Neutrophil (primary cell): ENCODE measurements around the gene GALNT9.
"Not testable (repeated sequence)": the region's sequence is repeated elsewhere in the genome, so short reads cannot be mapped to it uniquely, and the experiment has no call there.

Experiments used
- H3K27ac ChIP-seq: fragments of 200-600 bp; sonication (generic); 2 replicates; pipeline ENCODE4 v1.5.1; 2016; ENCODE audit warnings: mild to moderate bottlenecking, moderate library complexity
- H3K27me3 ChIP-seq: fragments of 200-600 bp; sonication (generic); 2 replicates; pipeline ENCODE4 v1.6.0; 2016; ENCODE audit warnings: mild to moderate bottlenecking
- H3K36me3 ChIP-seq: fragments of 200-600 bp; sonication (generic); 2 replicates; pipeline ENCODE4 v1.5.1; 2017
- H3K4me1 ChIP-seq, 2 experiments: fragments of 200-600 bp in 1 of 2; sonication (generic) in 1 of 2; 1 replicate in 1 of 2; 2 replicates in 1 of 2; pipeline versions ENCODE4 v1.5.1 to v1.6.1; 2013 to 2016; ENCODE audit warnings: low read depth in 1 of 2, low read length in 1 of 2, mild to moderate bottlenecking in 1 of 2, moderate library complexity in 1 of 2; ENCODE audit not compliant: control insufficient read depth in 1 of 2, insufficient read depth in 1 of 2
- H3K4me3 ChIP-seq, 2 experiments: fragments of 200-600 bp in 1 of 2; sonication (generic) in 1 of 2; 1 replicate in 1 of 2; 2 replicates in 1 of 2; pipeline ENCODE4 v1.5.1; 2013 to 2016; ENCODE audit warnings: low read depth in 1 of 2, low read length in 1 of 2, mild to moderate bottlenecking in 1 of 2, moderate library complexity in 1 of 2
- H3K9me3 ChIP-seq: fragments of 200-600 bp; sonication (generic); 2 replicates; pipeline ENCODE4 v1.5.1; 2016
- TF ChIP-seq, protein P1 (sequence below): fragments of 200-600 bp; sonication (generic); IDR thresholded peaks from 2 replicates; pipeline ENCODE4 v1.5.1; 2016; ENCODE audit warnings: antibody characterized with exemption

GALNT9 gene

GRCh38 chr12:132307976-132308852 lies 21.2 kb downstream of the GALNT9 start:
- H3K27ac ChIP-seq: no peak overlapping the region
- no peak overlapping the region for H3K4me3 ChIP-seq
- H3K9me3 ChIP-seq: no peaks in the 10 kb centered on the region
- H3K36me3 ChIP-seq: no peaks in the 10 kb centered on the region
- TF ChIP-seq, protein P1, sequence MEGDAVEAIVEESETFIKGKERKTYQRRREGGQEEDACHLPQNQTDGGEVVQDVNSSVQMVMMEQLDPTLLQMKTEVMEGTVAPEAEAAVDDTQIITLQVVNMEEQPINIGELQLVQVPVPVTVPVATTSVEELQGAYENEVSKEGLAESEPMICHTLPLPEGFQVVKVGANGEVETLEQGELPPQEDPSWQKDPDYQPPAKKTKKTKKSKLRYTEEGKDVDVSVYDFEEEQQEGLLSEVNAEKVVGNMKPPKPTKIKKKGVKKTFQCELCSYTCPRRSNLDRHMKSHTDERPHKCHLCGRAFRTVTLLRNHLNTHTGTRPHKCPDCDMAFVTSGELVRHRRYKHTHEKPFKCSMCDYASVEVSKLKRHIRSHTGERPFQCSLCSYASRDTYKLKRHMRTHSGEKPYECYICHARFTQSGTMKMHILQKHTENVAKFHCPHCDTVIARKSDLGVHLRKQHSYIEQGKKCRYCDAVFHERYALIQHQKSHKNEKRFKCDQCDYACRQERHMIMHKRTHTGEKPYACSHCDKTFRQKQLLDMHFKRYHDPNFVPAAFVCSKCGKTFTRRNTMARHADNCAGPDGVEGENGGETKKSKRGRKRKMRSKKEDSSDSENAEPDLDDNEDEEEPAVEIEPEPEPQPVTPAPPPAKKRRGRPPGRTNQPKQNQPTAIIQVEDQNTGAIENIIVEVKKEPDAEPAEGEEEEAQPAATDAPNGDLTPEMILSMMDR: no peak
- H3K27me3 ChIP-seq: no peaks in the 10 kb centered on the region
- no peaks in the 10 kb centered on the region for H3K4me1 ChIP-seq

- Histone ChIP-seq H3K4me1 (no peaks in the 10 kb centered on the region), H3K27ac (no peak overlapping the region), H3K9me3 (no peaks in the 10 kb centered on the region), H3K4me3 (no peak overlapping the region), H3K36me3 (no peaks in the 10 kb centered on the region), H3K27me3 (no peaks in the 10 kb centered on the region)
- TF ChIP-seq, protein P1: no peak
Measured at GRCh38 chr12:132306885-132307191, 22.6 kb downstream of the GALNT9 start.

DNA sequence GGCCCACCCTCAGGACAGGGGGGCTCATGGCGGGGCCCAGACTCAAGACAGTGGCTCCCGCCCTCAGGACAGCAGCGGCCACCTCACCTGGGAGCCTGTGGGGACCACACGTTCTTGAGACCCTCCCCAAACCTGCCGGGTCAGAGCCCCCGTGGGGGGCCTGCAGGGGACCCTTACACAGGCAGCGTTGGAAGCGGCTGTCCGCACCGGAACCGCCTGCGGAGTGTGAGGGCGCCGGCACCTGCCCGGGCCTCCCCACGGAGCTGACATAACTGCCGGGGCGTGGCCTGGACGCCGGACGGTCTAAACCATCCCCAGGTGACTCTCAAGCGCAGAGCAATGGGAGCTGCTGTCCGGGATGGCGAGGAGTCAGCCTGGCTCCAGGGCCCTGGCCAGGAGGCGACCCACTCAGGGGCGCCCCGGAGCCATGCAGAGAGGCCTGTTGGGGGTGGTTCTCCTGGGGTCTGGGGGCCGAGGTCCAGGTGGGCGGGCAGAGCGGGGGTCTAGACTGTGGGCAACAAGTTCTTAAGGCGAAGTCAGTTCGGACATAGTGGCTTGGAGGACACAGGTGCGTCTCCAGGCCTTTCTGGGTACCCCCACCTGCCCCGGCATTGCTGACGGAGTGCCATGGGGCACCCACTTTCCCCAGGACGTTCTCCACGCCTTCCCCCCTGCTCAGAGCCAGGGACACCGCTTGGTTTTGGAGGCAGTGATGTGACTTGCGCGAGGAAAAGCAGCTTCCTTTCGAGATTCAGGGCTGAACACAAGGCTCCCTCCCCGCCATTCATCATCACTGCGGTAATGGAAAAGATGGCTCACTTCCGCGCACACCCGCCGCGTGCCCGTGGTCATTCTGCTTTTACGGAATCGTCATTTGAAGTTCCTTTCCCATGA lies 23.2 kb downstream of the GALNT9 start:
- no peak overlapping the region for H3K4me3 ChIP-seq
- no peaks in the 10 kb centered on the region for H3K27me3 ChIP-seq
- no peaks in the 10 kb centered on the region for H3K9me3 ChIP-seq
- H3K27ac ChIP-seq: no peak overlapping the region
- H3K36me3 ChIP-seq: no peaks in the 10 kb centered on the region
- TF ChIP-seq, protein P1: no peak
- H3K4me1 ChIP-seq: no peaks in the 10 kb centered on the region

DNA sequence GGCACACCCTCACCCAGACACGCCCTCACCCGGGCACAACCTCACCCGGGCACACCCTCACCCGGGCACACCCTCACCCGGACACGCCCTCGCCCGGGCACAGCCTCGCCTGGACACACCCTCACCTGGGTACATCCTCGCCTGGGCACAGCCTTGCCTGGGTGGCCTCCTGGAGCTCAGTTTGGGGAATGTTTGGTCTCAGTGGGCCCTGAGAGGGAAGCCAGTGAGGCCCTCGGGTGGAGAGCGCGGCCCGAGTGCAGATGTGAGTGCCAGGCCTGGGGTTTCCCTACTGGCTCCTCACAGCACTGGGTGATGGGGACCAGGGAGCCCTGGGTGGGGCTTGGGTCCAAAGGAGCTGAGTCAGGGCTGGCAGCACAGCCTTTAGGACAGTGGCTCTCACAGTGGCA lies 23.8 kb downstream of the GALNT9 start:
- TF ChIP-seq, protein P1: no peak
- Histone ChIP-seq H3K4me1 (no peaks in the 10 kb centered on the region), H3K4me3 (no peak overlapping the region), H3K27me3 (no peaks in the 10 kb centered on the region), H3K9me3 (no peaks in the 10 kb centered on the region), H3K27ac (no peak overlapping the region), H3K36me3 (no peaks in the 10 kb centered on the region)

DNA sequence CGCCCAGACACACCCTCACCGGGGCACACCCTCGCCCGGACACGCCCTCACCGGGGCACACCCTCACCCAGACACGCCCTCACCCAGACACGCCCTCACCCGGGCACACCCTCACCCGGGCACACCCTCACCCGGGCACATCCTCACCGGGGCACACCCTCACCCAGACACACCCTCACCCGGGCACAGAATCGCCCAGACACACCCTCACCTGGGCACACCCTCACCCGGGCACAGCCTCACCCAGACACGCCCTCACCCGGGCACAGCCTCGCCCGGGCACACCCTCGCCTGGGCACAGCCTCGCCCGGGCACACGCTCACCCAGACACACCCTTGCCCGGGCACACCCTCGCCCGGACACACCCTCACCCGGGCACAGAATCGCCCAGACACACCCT lies 24.5 kb downstream of the GALNT9 start:
- H3K9me3 ChIP-seq, H3K36me3 ChIP-seq, H3K27me3 ChIP-seq, H3K4me1 ChIP-seq, H3K27ac ChIP-seq, H3K4me3 ChIP-seq: not testable (repeated sequence)

- not testable (repeated sequence) for H3K4me1 ChIP-seq, H3K36me3 ChIP-seq, H3K27me3 ChIP-seq, H3K9me3 ChIP-seq, H3K27ac ChIP-seq, H3K4me3 ChIP-seq
Measured at GRCh38 chr12:132303853-132304373, 25.5 kb downstream of the GALNT9 start.
